Ishikawa (cell line): ENCODE data around the gene LAMC3.

Experiments used
- CEBPB ChIP-seq: IDR thresholded peaks from 2 replicates; pipeline ENCODE4 v1.6.1; 2012
- CREB1 ChIP-seq: IDR thresholded peaks from 2 replicates; pipeline ENCODE4 v1.6.1; 2012; ENCODE audit warnings: low read depth
- EGR1 ChIP-seq: IDR thresholded peaks from 2 replicates; pipeline ENCODE4 v1.6.1; 2012
- EP300 ChIP-seq: IDR thresholded peaks from 2 replicates; pipeline ENCODE4 v1.6.1; 2012; ENCODE audit warnings: borderline replicate concordance
- FOXM1 ChIP-seq: IDR thresholded peaks from 2 replicates; pipeline ENCODE4 v1.6.1; 2012; ENCODE audit warnings: low read depth, borderline replicate concordance
- NFIC ChIP-seq: IDR thresholded peaks from 2 replicates; pipeline ENCODE4 v1.6.1; 2012
- RAD21 ChIP-seq: IDR thresholded peaks from 2 replicates; pipeline ENCODE4 v1.6.1; 2012; ENCODE audit warnings: low read depth
- TAF1 ChIP-seq: IDR thresholded peaks from 2 replicates; pipeline ENCODE4 v1.6.1; 2012; ENCODE audit warnings: low read depth, mild to moderate bottlenecking
- TCF12 ChIP-seq: IDR thresholded peaks from 2 replicates; pipeline ENCODE4 v1.6.1; 2012; ENCODE audit warnings: low read depth
- TEAD4 ChIP-seq: IDR thresholded peaks from 2 replicates; pipeline ENCODE4 v1.6.1; 2012
- USF1 ChIP-seq: IDR thresholded peaks from 2 replicates; pipeline ENCODE4 v1.6.1; 2012
- YY1 ChIP-seq: IDR thresholded peaks from 2 replicates; pipeline ENCODE4 v1.6.1; 2012; ENCODE audit warnings: low read depth
- ZBTB7A ChIP-seq: IDR thresholded peaks from 2 replicates; pipeline ENCODE4 v1.6.1; 2012; ENCODE audit warnings: low read depth
- TF ChIP-seq, protein P1 (sequence below): IDR thresholded peaks from 2 replicates; pipeline ENCODE4 v1.6.1; 2012; ENCODE audit warnings: low read depth, mild to moderate bottlenecking
- TF ChIP-seq, protein P2 (sequence below): IDR thresholded peaks from 2 replicates; pipeline ENCODE4 v1.6.1; 2012

Gene LAMC3

DNA sequence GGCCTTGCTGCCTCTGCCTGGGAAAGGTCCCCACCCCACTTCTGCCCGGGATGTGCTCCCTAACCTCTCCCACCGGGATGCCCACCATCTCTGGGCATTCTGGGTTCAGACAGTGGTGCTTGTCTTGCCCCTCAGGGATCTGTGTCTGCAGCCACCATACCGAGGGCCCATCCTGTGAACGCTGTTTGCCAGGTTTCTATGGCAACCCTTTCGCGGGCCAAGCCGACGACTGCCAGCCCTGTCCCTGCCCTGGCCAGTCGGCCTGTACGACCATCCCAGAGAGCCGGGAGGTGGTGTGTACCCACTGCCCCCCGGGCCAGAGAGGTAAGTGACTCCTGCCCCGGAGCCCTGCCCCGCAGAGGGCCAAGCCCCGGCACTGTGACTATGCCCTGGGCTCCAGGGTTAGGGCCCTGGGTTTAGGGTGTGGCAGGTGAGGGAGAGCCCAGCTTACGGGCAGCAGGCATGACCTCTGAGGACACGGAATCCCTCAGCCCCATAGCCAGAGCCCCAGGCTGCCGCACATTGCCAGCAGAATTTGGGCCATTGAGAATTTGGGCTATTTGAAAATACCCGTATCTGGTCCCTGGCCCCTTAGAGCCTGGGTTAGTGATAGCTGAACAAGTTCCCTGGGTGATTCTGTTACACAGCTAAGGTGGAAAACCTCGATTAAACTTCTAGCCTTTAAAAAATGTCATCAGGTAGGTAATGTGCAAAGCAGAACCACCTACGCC is 52.1 kb downstream of the LAMC3 start:
- TF ChIP-seq, protein P1, sequence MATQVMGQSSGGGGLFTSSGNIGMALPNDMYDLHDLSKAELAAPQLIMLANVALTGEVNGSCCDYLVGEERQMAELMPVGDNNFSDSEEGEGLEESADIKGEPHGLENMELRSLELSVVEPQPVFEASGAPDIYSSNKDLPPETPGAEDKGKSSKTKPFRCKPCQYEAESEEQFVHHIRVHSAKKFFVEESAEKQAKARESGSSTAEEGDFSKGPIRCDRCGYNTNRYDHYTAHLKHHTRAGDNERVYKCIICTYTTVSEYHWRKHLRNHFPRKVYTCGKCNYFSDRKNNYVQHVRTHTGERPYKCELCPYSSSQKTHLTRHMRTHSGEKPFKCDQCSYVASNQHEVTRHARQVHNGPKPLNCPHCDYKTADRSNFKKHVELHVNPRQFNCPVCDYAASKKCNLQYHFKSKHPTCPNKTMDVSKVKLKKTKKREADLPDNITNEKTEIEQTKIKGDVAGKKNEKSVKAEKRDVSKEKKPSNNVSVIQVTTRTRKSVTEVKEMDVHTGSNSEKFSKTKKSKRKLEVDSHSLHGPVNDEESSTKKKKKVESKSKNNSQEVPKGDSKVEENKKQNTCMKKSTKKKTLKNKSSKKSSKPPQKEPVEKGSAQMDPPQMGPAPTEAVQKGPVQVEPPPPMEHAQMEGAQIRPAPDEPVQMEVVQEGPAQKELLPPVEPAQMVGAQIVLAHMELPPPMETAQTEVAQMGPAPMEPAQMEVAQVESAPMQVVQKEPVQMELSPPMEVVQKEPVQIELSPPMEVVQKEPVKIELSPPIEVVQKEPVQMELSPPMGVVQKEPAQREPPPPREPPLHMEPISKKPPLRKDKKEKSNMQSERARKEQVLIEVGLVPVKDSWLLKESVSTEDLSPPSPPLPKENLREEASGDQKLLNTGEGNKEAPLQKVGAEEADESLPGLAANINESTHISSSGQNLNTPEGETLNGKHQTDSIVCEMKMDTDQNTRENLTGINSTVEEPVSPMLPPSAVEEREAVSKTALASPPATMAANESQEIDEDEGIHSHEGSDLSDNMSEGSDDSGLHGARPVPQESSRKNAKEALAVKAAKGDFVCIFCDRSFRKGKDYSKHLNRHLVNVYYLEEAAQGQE = no peak
- TF ChIP-seq CEBPB (no peak), CREB1 (no peak), TAF1 (no peak), NFIC (no peak), ZBTB7A (no peak), TEAD4 (no peak), TCF12 (no peak), RAD21 (no peak), YY1 (no peak), EP300 (no peak), USF1 (no peak)

DNA sequence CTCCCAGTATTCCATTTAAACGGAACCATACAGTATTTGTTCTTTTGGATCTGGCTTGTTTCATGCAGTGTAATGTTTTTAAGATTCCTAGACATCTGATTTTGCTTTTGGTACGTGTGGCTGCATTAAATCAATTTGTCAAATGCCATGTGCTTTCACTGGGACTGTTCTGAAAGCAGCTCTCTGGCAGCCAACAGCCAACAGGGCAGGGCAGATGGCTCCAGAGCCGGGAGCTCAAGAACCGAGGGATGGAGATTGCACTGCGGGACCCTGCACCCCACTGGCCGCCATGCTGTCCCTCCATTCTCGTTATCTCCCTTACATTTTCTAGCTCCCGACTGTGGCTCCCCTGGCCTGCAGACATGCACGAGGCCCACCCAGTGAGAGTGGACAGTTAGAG is 54.0 kb downstream of the LAMC3 start:
- TF ChIP-seq EP300 (no peak), TEAD4 (no peak), YY1 (no peak), RAD21 (no peak), TCF12 (no peak), TAF1 (no peak), ZBTB7A (no peak), USF1 (no peak)
- TF ChIP-seq, protein P1 = no peak
- TF ChIP-seq, protein P2, sequence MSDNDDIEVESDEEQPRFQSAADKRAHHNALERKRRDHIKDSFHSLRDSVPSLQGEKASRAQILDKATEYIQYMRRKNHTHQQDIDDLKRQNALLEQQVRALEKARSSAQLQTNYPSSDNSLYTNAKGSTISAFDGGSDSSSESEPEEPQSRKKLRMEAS = no peak

GRCh38 chr9:131065599-131065998 is 56.6 kb downstream of the LAMC3 start:
- TF ChIP-seq CREB1 = no peak
- TF ChIP-seq EP300 = no peak

DNA sequence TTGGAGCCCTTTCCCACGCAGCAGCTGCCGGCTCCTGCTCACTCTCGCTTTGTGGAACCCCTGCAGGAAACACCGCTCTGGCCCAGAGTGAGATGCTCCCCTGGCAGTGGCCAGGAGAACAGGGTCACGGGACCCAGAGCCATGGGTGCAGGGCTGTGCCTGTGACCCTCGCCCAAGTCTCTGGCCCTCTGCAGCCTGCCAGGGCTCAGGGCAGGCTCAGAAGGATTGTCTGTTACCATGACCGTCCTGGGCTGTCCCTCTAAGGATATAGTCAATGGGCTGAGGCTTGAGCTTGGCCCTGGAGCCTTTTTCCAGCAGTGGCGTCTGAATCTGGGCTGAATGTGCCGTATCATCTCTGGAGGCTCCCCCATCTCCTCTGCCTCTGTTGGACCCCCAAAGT is 58.7 kb downstream of the LAMC3 start:
- TF ChIP-seq EGR1 = no peak
- no peak for TF ChIP-seq NFIC
- no peak for TF ChIP-seq TAF1
- TF ChIP-seq CEBPB = no peak
- TF ChIP-seq CREB1 = no peak
- TF ChIP-seq, protein P2 = no peak
- TF ChIP-seq, protein P1 = no peak
- TF ChIP-seq USF1 = no peak
- TF ChIP-seq YY1 = no peak
- no peak for TF ChIP-seq TCF12
- no peak for TF ChIP-seq ZBTB7A
- no peak for TF ChIP-seq FOXM1
- TF ChIP-seq RAD21 = no peak
- TF ChIP-seq TEAD4 = no peak
